GM12892 (cell line): ENCODE measurements around the gene ST6GALNAC5.

ENCODE experiments used
- DNase-seq: peaks from one replicate; pipeline ENCODE4 v3.0.0; 2011; ENCODE audit not compliant: insufficient read length
- FAIRE-seq: peaks from 2 replicates; lab custom pipeline; 2011; peaks lifted over from hg19 to GRCh38; lab: Jason Lieb, UNC
- POLR2A ChIP-seq: IDR thresholded peaks from 2 replicates; pipeline ENCODE4 v1.6.1; 2011; ENCODE audit warnings: low read depth, low read length, control low read depth
- POLR2AphosphoS5 ChIP-seq: IDR thresholded peaks from 2 replicates; pipeline ENCODE4 v1.6.1; 2011; ENCODE audit warnings: low read depth, low read length, control low read depth
- TAF1 ChIP-seq: IDR thresholded peaks from 2 replicates; pipeline ENCODE4 v1.6.1; 2011; ENCODE audit warnings: low read depth, mild to moderate bottlenecking, control low read depth, low read length, borderline replicate concordance

Gene ST6GALNAC5

GRCh38 chr1:76909311-76909710 lies 42.0 kb downstream of the ST6GALNAC5 start:
- TF ChIP-seq POLR2A: no peak
- TF ChIP-seq POLR2AphosphoS5: no peak
- TF ChIP-seq TAF1: no peak
- FAIRE-seq (no peak), DNase-seq (no peak)

GRCh38 chr1:76919085-76919484 lies 51.8 kb downstream of the ST6GALNAC5 start:
- FAIRE-seq (no peak), DNase-seq (no peak)
- TF ChIP-seq POLR2A (no peak), TAF1 (no peak), POLR2AphosphoS5 (no peak)

GRCh38 chr1:76921590-76921989 lies 54.3 kb downstream of the ST6GALNAC5 start:
- TF ChIP-seq TAF1 (no peak), POLR2A (no peak), POLR2AphosphoS5 (no peak)
- FAIRE-seq (no peak), DNase-seq (no peak)

GRCh38 chr1:76925825-76926224 lies 58.5 kb downstream of the ST6GALNAC5 start:
- TF ChIP-seq POLR2A (no peak), POLR2AphosphoS5 (no peak), TAF1 (no peak)
- DNase-seq (no peak), FAIRE-seq (no peak)

GRCh38 chr1:76928522-76928921 lies 61.2 kb downstream of the ST6GALNAC5 start:
- TF ChIP-seq TAF1: no peak
- TF ChIP-seq POLR2A: no peak
- TF ChIP-seq POLR2AphosphoS5: no peak
- DNase-seq (no peak), FAIRE-seq (no peak)

- TF ChIP-seq TAF1: no peak
- TF ChIP-seq POLR2A: no peak
- TF ChIP-seq POLR2AphosphoS5: no peak
- FAIRE-seq (no peak), DNase-seq (no peak)
Observed at GRCh38 chr1:76929136-76929535, 61.9 kb downstream of the ST6GALNAC5 start.

- DNase-seq (no peak), FAIRE-seq (no peak)
- no peak for TF ChIP-seq TAF1
Observed at GRCh38 chr1:76933847-76934815, 66.9 kb downstream of the ST6GALNAC5 start.

- DNase-seq: no peak
- TF ChIP-seq POLR2AphosphoS5 (no peak), TAF1 (no peak), POLR2A (no peak)
- FAIRE-seq: no peak
Observed at GRCh38 chr1:76938304-76938703, 71.0 kb downstream of the ST6GALNAC5 start.

- TF ChIP-seq TAF1 (no peak), POLR2A (no peak), POLR2AphosphoS5 (no peak)
- DNase-seq: no peak
- FAIRE-seq: no peak
Observed at GRCh38 chr1:76939050-76939816, 72.0 kb downstream of the ST6GALNAC5 start.

- no peak for TF ChIP-seq POLR2AphosphoS5
- no peak for TF ChIP-seq POLR2A
- DNase-seq (no peak), FAIRE-seq (no peak)
Observed at GRCh38 chr1:76939817-76940216, 72.5 kb downstream of the ST6GALNAC5 start.

GRCh38 chr1:76940571-76941335 lies 73.5 kb downstream of the ST6GALNAC5 start:
- DNase-seq (no peak), FAIRE-seq (no peak)
- no peak for TF ChIP-seq POLR2A
- no peak for TF ChIP-seq TAF1
- TF ChIP-seq POLR2AphosphoS5: no peak
